Glutamatergic neuron (in vitro differentiated cells): ENCODE measurements around the gene MICU1. TPM values are rescaled to one million over a fixed set of nuclear protein-coding genes. Genes with fewer than 3 reads are reported as not detected.

Experiments
- DNase-seq: peaks from one replicate; pipeline ENCODE4 v3.0.0; 2022
- H3K27ac Mint-ChIP-seq: one replicate; pipeline ENCODE4 v1.8.0; 2020; ENCODE audit warnings: mild to moderate bottlenecking, mixed read lengths, inconsistent platforms; ENCODE audit not compliant: unreplicated experiment
- H3K27me3 Mint-ChIP-seq: one replicate; pipeline ENCODE4 v1.8.0; 2020; ENCODE audit warnings: mild to moderate bottlenecking, moderate library complexity, mixed read lengths, inconsistent platforms; ENCODE audit not compliant: unreplicated experiment
- H3K36me3 Mint-ChIP-seq: one replicate; pipeline ENCODE4 v1.8.0; 2020; ENCODE audit warnings: mild to moderate bottlenecking, mixed read lengths, inconsistent platforms; ENCODE audit not compliant: unreplicated experiment
- H3K4me1 Mint-ChIP-seq: one replicate; pipeline ENCODE4 v1.8.0; 2020; ENCODE audit warnings: mild to moderate bottlenecking, low read depth, mixed read lengths, inconsistent platforms; ENCODE audit not compliant: unreplicated experiment
- H3K4me3 Mint-ChIP-seq: one replicate; pipeline ENCODE4 v1.8.0; 2020; ENCODE audit warnings: mild to moderate bottlenecking, mixed read lengths, inconsistent platforms; ENCODE audit not compliant: unreplicated experiment
- H3K9me3 Mint-ChIP-seq: one replicate; pipeline ENCODE4 v1.8.0; 2020; ENCODE audit warnings: mild to moderate bottlenecking, moderate library complexity, mixed read lengths, inconsistent platforms; ENCODE audit not compliant: unreplicated experiment
- total RNA-seq: library from RNA; stranded (reverse); fragmentation: NEBNext Ultra II Directional; extraction: Animal tissue kit (Norgen Biotek cat#: 25700); gene quantifications from one replicate; pipeline ENCODE4 v1.2.1, GENCODE V29; 2021; ENCODE audit not compliant: unreplicated experiment
- TF ChIP-seq, protein P1 (sequence below): fragments of 200-600 bp; sonication (generic); IDR thresholded peaks from one replicate; pipeline ENCODE4 v1.5.0; 2021; ENCODE audit not compliant: partially characterized antibody, unreplicated experiment

The MICU1 gene
- total RNA-seq, 1 donor from 2014 or later: 33.5 TPM

DNA sequence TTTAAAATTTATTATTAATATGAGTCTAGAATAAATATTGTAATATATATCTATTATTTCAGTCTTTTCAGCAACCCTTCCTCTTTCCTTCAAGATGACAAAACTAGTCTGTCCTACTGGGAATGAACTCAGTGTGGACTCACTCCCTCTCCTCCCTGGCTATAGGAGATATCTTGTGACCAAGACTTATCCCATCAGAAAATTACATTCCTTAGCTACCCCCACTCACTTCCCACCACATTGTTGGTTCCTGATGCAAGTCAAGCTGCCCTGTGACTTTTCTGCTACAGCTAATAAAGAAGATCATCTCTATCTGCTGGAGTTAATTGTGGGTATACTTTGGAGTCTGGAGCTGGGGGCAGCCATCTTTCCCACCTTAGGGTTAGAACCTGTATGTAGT is 38.1 kb upstream of the MICU1 start:
- Mint-ChIP-seq H3K27ac (no peak overlapping the region), H3K9me3 (no peaks in the 10 kb centered on the region), H3K27me3 (no peaks in the 10 kb centered on the region), H3K4me3 (no peak overlapping the region), H3K36me3 (no peaks in the 10 kb centered on the region), H3K4me1 (no peaks in the 10 kb centered on the region)
- TF ChIP-seq, protein P1, sequence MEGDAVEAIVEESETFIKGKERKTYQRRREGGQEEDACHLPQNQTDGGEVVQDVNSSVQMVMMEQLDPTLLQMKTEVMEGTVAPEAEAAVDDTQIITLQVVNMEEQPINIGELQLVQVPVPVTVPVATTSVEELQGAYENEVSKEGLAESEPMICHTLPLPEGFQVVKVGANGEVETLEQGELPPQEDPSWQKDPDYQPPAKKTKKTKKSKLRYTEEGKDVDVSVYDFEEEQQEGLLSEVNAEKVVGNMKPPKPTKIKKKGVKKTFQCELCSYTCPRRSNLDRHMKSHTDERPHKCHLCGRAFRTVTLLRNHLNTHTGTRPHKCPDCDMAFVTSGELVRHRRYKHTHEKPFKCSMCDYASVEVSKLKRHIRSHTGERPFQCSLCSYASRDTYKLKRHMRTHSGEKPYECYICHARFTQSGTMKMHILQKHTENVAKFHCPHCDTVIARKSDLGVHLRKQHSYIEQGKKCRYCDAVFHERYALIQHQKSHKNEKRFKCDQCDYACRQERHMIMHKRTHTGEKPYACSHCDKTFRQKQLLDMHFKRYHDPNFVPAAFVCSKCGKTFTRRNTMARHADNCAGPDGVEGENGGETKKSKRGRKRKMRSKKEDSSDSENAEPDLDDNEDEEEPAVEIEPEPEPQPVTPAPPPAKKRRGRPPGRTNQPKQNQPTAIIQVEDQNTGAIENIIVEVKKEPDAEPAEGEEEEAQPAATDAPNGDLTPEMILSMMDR: no peak
- no peak for DNase-seq

DNA sequence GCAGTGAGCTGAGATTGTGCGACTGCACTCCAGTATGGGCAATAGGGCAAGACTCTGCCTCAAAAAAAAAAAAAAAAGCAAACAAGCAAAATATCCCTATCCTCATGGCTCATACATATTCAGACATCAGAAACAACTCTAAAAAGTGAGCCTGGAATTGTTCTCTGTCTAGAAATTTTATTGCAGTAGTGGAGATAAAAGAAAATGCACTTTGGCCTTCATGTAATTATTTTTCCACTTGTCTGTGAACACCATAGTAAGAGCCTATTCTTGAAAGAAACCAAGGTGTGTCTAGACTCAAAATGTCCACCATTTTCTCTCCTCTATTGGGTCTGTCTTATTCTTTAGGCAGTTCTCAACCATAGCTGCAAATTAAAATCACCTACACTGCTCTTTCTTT is 35.6 kb upstream of the MICU1 start:
- Mint-ChIP-seq H3K27ac (no peak overlapping the region), H3K36me3 (no peaks in the 10 kb centered on the region), H3K4me1 (no peaks in the 10 kb centered on the region), H3K4me3 (no peak overlapping the region), H3K9me3 (no peaks in the 10 kb centered on the region), H3K27me3 (peaks cover 2% of the 10 kb centered on the region)
- DNase-seq: no peak
- TF ChIP-seq, protein P1: no peak

DNA sequence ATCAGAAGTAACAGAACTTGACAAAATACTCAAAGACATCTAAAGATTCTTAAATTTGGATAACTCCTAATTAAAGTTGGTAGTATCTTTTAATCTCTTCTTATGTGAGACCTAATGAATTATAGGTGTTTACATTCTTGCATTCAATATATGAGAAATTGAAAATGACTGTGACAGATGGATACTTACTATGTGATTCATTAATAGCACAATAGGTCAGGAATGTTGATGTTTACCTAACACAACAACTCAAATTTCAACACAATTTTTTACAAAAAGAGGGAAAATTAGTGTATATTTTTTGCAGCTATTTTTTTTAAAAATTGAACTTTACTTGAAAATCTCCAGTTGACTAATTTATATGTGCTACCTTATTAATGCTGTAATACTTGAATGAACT is 34.3 kb upstream of the MICU1 start:
- no peaks in the 10 kb centered on the region for H3K36me3 Mint-ChIP-seq
- H3K4me1 Mint-ChIP-seq: no peaks in the 10 kb centered on the region
- no peak overlapping the region for H3K4me3 Mint-ChIP-seq
- H3K9me3 Mint-ChIP-seq: no peaks in the 10 kb centered on the region
- no peak for DNase-seq
- H3K27me3 Mint-ChIP-seq: peaks cover 2% of the 10 kb centered on the region
- no peak overlapping the region for H3K27ac Mint-ChIP-seq
- TF ChIP-seq, protein P1: no peak

DNA sequence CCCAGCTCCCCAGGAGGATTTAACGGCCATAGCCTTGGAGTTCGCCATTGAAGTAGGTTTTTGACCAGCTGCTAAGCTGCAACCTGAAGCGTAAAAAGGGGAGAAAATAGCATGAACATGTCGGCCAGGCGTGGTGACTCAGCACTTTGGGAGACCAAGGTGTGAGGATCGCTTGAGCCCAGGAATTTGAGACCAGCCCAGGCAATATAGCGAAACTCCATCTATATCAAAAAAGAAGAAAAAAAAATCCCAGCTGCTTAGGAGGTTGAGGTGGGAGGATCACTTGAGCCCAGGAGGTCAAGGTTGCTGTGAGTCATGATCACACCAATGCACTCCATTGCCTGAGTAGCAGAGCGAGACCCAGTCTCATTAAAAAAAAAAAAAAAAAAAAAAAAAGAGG is 33.8 kb upstream of the MICU1 start:
- no peaks in the 10 kb centered on the region for H3K36me3 Mint-ChIP-seq
- H3K27ac Mint-ChIP-seq: no peak overlapping the region
- no peak overlapping the region for H3K4me3 Mint-ChIP-seq
- peaks cover 2% of the 10 kb centered on the region for H3K27me3 Mint-ChIP-seq
- H3K9me3 Mint-ChIP-seq: no peaks in the 10 kb centered on the region
- no peak for DNase-seq
- no peaks in the 10 kb centered on the region for H3K4me1 Mint-ChIP-seq
- TF ChIP-seq, protein P1: no peak

DNA sequence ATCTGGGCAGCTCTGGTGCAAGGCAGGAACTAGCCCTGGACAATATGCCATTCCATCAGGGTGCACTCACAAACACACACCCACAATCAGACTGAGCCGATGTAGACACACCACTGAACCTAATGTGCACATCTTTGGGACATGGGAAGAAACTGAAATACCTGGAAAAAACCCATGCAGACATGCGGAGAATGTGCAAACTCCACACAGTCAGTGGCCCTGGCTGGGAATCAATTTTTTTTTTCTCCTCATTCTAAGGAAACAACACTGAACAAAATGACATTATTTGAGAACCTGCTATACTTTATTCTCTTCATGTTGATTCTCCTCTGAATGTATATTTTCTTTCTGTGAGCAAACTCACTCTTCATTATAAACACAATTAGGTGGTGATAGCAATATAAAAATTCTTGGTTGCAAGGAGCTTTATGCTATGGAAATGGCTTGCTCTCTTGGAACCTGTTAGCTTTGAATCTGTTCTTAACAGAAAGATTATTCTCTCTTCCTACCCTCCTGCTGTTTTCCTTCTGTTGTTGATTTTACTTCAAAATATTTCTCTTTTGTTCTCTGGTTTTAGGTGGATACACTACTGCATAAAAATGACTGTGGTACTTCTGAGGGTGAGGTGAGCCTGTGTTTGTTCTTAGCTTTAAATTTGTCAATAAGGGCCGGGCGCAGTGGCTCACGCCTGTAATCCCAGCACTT is 33.0 kb upstream of the MICU1 start:
- no peak for DNase-seq
- no peaks in the 10 kb centered on the region for H3K36me3 Mint-ChIP-seq
- no peaks in the 10 kb centered on the region for H3K4me1 Mint-ChIP-seq
- H3K4me3 Mint-ChIP-seq: no peak overlapping the region
- no peak overlapping the region for H3K27ac Mint-ChIP-seq
- TF ChIP-seq, protein P1: no peak
- no peaks in the 10 kb centered on the region for H3K9me3 Mint-ChIP-seq
- H3K27me3 Mint-ChIP-seq: peaks cover 2% of the 10 kb centered on the region
